ENCODE data around the gene PARD3. TPM values are rescaled to one million over a fixed set of nuclear protein-coding genes. Genes with fewer than 3 reads are reported as not detected.
"Not testable (repeated sequence)": the region's sequence is repeated elsewhere in the genome, so short reads cannot be mapped to it uniquely, and the experiment has no call there.

PARD3 gene
- polyA plus RNA-seq, 1 donor from 2014 or later: 12.4 TPM

DNA sequence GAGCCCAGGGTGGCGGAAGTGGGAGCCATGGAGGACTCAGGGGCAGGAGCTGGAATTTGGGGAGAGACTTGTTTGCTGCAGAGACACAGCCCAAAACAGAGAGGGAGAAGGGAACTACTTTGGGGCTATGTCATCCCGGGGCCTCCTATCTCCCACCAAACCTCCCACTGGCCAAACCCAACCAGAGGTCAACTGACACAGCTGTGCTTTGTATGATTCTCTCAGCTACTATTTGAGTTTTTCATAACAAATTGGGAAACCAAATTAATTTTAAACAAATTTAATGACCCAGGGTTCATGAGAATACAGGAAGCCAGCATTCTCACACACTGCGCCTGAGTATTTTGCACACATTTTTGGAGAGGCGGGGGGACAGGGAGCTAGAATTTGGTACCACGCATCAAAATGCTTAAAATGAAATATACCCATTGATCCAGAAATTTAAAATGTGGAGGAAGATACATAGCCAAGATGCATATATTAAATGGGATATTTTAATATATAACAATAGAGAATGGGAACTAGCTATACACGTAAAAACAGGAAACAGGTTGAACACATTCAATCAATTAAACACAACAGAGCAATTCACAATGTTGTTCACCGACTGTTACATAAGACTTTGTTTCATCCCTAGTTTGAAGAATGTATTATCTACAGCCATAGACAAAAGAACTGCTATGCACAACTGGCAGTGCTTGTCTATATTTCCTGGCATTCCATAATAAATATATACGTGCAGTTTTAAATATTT lies 105.3 kb downstream of the PARD3 start:
- Histone ChIP-seq H2AFZ (ENCODE audit: low read depth, low read length) (no peak overlapping the region), H3K79me2 (replicated peaks; ENCODE audit: insufficient read depth, low read length) (peaks cover 20% of the 10 kb centered on the region), H3K9ac (ENCODE audit: low read length) (no peak overlapping the region), H3F3A (ENCODE audit: insufficient read depth, low read length, poor library complexity, severe bottlenecking) (no peaks in the 10 kb centered on the region), H3K36me3 (ENCODE audit: insufficient read depth, low read length) (no peaks in the 10 kb centered on the region), H4K20me1 (ENCODE audit: insufficient read depth) (no peaks in the 10 kb centered on the region), H3K27ac (ENCODE audit: low read length) (no peak overlapping the region), H3K27me3 (ENCODE audit: insufficient read depth, low read depth, low read length) (no peaks in the 10 kb centered on the region), H3K4me3 (ENCODE audit: low read length) (no peak overlapping the region), H3K4me2 (ENCODE audit: low read length) (no peak overlapping the region), H3K9me2 (ENCODE audit: insufficient read depth, low read length) (no peaks in the 10 kb centered on the region), H3K9me3 (ENCODE audit: low read length) (no peaks in the 10 kb centered on the region)
- TF ChIP-seq EP300 (conservative IDR thresholded peaks at IDR 0.05; ENCODE audit: poor library complexity, severe bottlenecking) (no peak), MXI1 (conservative IDR thresholded peaks at IDR 0.05; ENCODE audit: poor library complexity, severe bottlenecking) (no peak)

DNA sequence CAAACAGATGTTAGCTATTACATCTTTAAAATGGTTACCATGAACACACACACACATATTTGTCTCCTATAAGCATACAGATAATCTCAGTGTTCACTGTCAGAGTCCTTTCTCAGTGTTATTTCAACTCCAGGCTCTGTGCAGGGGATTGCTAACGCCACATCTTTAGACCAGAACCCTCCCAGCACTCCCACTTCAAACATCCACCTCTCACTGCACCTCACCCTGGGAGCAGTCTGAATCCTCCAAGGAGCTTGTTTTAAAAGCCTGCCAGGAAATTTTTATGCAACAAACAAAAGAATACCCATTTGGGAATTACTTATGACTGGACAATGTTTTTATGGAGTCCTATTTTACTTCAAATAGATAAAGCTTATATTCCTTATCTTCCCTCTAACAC lies 107.4 kb downstream of the PARD3 start:
- H3K27me3 ChIP-seq (ENCODE audit: insufficient read depth, low read depth, low read length): no peaks in the 10 kb centered on the region
- no peak overlapping the region for H3K9ac ChIP-seq (ENCODE audit: low read length)
- no peak overlapping the region for H2AFZ ChIP-seq (ENCODE audit: low read depth, low read length)
- H3K4me2 ChIP-seq (ENCODE audit: low read length): no peak overlapping the region
- H3K79me2 ChIP-seq (replicated peaks; ENCODE audit: insufficient read depth, low read length): peaks cover 20% of the 10 kb centered on the region
- H3K9me3 ChIP-seq (ENCODE audit: low read length): no peaks in the 10 kb centered on the region
- no peaks in the 10 kb centered on the region for H4K20me1 ChIP-seq (ENCODE audit: insufficient read depth)
- H3K36me3 ChIP-seq (ENCODE audit: insufficient read depth, low read length): no peaks in the 10 kb centered on the region
- H3K4me3 ChIP-seq (ENCODE audit: low read length): no peak overlapping the region
- no peaks in the 10 kb centered on the region for H3K9me2 ChIP-seq (ENCODE audit: insufficient read depth, low read length)
- H3F3A ChIP-seq (ENCODE audit: insufficient read depth, low read length, poor library complexity, severe bottlenecking): no peaks in the 10 kb centered on the region
- TF ChIP-seq POLR2AphosphoS5 (IDR thresholded peaks at IDR 0.05) (no peak), EZH2 (IDR thresholded peaks at IDR 0.05; ENCODE audit: borderline replicate concordance, insufficient read depth, low read length, poor library complexity, severe bottlenecking) (no peak), EP300 (conservative IDR thresholded peaks at IDR 0.05; ENCODE audit: poor library complexity, severe bottlenecking) (no peak), TAF1 (IDR thresholded peaks at IDR 0.05; ENCODE audit: low read depth) (no peak), SMC3 (conservative IDR thresholded peaks at IDR 0.05; ENCODE audit: poor library complexity) (no peak), MXI1 (conservative IDR thresholded peaks at IDR 0.05; ENCODE audit: poor library complexity, severe bottlenecking) (no peak), RAD21 (conservative IDR thresholded peaks at IDR 0.05) (no peak)
- TF ChIP-seq, protein P1, sequence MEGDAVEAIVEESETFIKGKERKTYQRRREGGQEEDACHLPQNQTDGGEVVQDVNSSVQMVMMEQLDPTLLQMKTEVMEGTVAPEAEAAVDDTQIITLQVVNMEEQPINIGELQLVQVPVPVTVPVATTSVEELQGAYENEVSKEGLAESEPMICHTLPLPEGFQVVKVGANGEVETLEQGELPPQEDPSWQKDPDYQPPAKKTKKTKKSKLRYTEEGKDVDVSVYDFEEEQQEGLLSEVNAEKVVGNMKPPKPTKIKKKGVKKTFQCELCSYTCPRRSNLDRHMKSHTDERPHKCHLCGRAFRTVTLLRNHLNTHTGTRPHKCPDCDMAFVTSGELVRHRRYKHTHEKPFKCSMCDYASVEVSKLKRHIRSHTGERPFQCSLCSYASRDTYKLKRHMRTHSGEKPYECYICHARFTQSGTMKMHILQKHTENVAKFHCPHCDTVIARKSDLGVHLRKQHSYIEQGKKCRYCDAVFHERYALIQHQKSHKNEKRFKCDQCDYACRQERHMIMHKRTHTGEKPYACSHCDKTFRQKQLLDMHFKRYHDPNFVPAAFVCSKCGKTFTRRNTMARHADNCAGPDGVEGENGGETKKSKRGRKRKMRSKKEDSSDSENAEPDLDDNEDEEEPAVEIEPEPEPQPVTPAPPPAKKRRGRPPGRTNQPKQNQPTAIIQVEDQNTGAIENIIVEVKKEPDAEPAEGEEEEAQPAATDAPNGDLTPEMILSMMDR (IDR thresholded peaks at IDR 0.05; ENCODE audit: poor library complexity, severe bottlenecking): no peak
- TF ChIP-seq, protein P2, sequence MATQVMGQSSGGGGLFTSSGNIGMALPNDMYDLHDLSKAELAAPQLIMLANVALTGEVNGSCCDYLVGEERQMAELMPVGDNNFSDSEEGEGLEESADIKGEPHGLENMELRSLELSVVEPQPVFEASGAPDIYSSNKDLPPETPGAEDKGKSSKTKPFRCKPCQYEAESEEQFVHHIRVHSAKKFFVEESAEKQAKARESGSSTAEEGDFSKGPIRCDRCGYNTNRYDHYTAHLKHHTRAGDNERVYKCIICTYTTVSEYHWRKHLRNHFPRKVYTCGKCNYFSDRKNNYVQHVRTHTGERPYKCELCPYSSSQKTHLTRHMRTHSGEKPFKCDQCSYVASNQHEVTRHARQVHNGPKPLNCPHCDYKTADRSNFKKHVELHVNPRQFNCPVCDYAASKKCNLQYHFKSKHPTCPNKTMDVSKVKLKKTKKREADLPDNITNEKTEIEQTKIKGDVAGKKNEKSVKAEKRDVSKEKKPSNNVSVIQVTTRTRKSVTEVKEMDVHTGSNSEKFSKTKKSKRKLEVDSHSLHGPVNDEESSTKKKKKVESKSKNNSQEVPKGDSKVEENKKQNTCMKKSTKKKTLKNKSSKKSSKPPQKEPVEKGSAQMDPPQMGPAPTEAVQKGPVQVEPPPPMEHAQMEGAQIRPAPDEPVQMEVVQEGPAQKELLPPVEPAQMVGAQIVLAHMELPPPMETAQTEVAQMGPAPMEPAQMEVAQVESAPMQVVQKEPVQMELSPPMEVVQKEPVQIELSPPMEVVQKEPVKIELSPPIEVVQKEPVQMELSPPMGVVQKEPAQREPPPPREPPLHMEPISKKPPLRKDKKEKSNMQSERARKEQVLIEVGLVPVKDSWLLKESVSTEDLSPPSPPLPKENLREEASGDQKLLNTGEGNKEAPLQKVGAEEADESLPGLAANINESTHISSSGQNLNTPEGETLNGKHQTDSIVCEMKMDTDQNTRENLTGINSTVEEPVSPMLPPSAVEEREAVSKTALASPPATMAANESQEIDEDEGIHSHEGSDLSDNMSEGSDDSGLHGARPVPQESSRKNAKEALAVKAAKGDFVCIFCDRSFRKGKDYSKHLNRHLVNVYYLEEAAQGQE (IDR thresholded peaks at IDR 0.05; ENCODE audit: borderline replicate concordance): no peak
- H3K27ac ChIP-seq (ENCODE audit: low read length): no peak overlapping the region

DNA sequence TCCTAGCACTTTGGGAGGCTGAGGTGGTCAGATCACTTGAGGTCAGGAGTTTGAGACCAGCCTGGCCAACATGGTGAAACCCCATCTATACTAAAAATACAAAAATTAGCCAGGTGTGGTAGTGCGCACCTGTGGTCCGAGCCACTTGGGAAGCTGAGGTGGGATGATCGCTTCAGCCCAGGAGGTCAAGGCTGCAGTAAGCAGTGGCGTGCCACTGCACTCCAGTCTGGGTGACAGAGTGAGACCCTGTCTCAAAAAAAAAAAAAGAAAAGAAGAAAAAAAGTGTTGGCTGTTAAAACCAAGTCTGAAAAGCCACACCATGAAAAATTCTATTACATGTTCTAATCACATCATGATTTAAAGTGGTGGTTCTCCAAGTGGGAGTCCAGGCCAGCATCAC lies 108.1 kb downstream of the PARD3 start:
- H3F3A ChIP-seq (ENCODE audit: insufficient read depth, low read length, poor library complexity, severe bottlenecking); H4K20me1 ChIP-seq (ENCODE audit: insufficient read depth); H3K4me2 ChIP-seq (ENCODE audit: low read length); H3K9me2 ChIP-seq (ENCODE audit: insufficient read depth, low read length); H3K4me3 ChIP-seq (ENCODE audit: low read length); H3K9me3 ChIP-seq (ENCODE audit: low read length); H3K27ac ChIP-seq (ENCODE audit: low read length); H2AFZ ChIP-seq (ENCODE audit: low read depth, low read length); H3K27me3 ChIP-seq (ENCODE audit: insufficient read depth, low read depth, low read length); H3K36me3 ChIP-seq (ENCODE audit: insufficient read depth, low read length); H3K9ac ChIP-seq (ENCODE audit: low read length): not testable (repeated sequence)
- peaks cover 20% of the 10 kb centered on the region for H3K79me2 ChIP-seq (replicated peaks; ENCODE audit: insufficient read depth, low read length)
